GM12878 (cell line): ENCODE results near the gene B4GALT1.

Experiments used
- CTCF ChIP-seq, 3 experiments: IDR thresholded peaks in 2 of 3; conservative IDR thresholded peaks in 1 of 3; 2 replicates each; pipeline ENCODE4 v1.5.1; 2011; ENCODE audit warnings: low read depth in 3 of 3, low read length in 3 of 3, mild to moderate bottlenecking in 3 of 3, control low read depth in 2 of 3, moderate library complexity in 2 of 3, inconsistent platforms in 1 of 3, mixed read lengths in 1 of 3; ENCODE audit not compliant: control insufficient read depth in 2 of 3, insufficient read depth in 1 of 3; ENCODE audit errors: extremely low read depth in 1 of 3
- E2F8 ChIP-seq: fragments of 450-650 bp; IDR thresholded peaks from 2 replicates; pipeline ENCODE4 v1.6.1; 2018; ENCODE audit warnings: mild to moderate bottlenecking, low read depth, moderate library complexity; ENCODE audit not compliant: partially characterized antibody
- EZH2 ChIP-seq: IDR thresholded peaks from 2 replicates; pipeline ENCODE4 v1.6.1; 2012; ENCODE audit warnings: low read depth, mild to moderate bottlenecking, control low read depth, inconsistent platforms, low read length, borderline replicate concordance; ENCODE audit not compliant: control insufficient read depth
- MAX ChIP-seq: IDR thresholded peaks from 2 replicates; pipeline ENCODE4 v1.6.1; 2012; ENCODE audit warnings: low read depth, low read length, improper control_type of control experiment
- MXI1 ChIP-seq: fragments of 150-350 bp; IDR thresholded peaks from 2 replicates; pipeline ENCODE4 v1.6.1; 2011; ENCODE audit warnings: low read depth, mild to moderate bottlenecking, inconsistent platforms, low read length, improper control_type of control experiment
- POLR2A ChIP-seq: IDR thresholded peaks from 2 replicates; pipeline ENCODE4 v1.6.1; 2011; ENCODE audit warnings: low read depth, mild to moderate bottlenecking, low read length

- no peak for TF ChIP-seq POLR2A
- TF ChIP-seq EZH2: no peak
- TF ChIP-seq CTCF (IDR thresholded peaks at IDR 0.05 in 2 of 3, conservative IDR thresholded peaks at IDR 0.05 in 1 of 3; ENCODE audit: control insufficient read depth in 2 of 3, extremely low read depth in 1 of 3, insufficient read depth in 1 of 3, low read depth in 3 of 3, low read length in 3 of 3): peak in 2 of 3 experiments; percentile 8 to 14; a peak in 1 of 6 replicates
- no peak for TF ChIP-seq MXI1
- TF ChIP-seq MAX: no peak
- TF ChIP-seq E2F8: no peak
These were observed 44.7 kb upstream of the B4GALT1 start for GRCh38 chr9:33211695-33212393.
